DOHH2 (cell line): ENCODE measurements around the gene SLC38A9.

ENCODE experiments used
- CTCF ChIP-seq: fragments of 200-600 bp; sonication (generic); IDR thresholded peaks from one replicate; pipeline ENCODE4 v1.5.1; 2014; ENCODE audit warnings: antibody characterized with exemption, mild to moderate bottlenecking, low read depth, low read length; ENCODE audit not compliant: poor library complexity, severe bottlenecking
- EZH2phosphoT487 ChIP-seq: fragments of 200-600 bp; sonication (generic); IDR thresholded peaks from 2 replicates; pipeline ENCODE4 v1.6.1; 2017; ENCODE audit warnings: borderline replicate concordance, mild to moderate bottlenecking, antibody characterized with exemption, low read length, moderate library complexity, mixed read lengths

GRCh38 chr5:55701462-55702103, 10.5 kb downstream of the SLC38A9 start:
- TF ChIP-seq CTCF: no peak
- TF ChIP-seq EZH2phosphoT487: no peak
